ENCODE data around the gene CSF2RB.

GRCh38 chr22:36871669-36872081 is 41.8 kb upstream of the CSF2RB start:
- TF ChIP-seq CTCF (IDR thresholded peaks at IDR 0.05) (no peak), POLR2A (IDR thresholded peaks at IDR 0.05) (no peak), EP300 (IDR thresholded peaks at IDR 0.05) (no peak)

Measured in tibial nerve (tissue), 4 donors.